SU-DHL-6 (cell line): ENCODE results near the gene HPD.

Source experiments
- H2AFZ ChIP-seq: fragments of 200-600 bp; sonication (generic); 2 replicates; pipeline ENCODE4 v1.6.1; 2014; ENCODE audit warnings: low read depth, mild to moderate bottlenecking, moderate library complexity, mixed read lengths, antibody characterized with exemption, low read length; ENCODE audit not compliant: severe bottlenecking
- H3F3A ChIP-seq: fragments of 200-600 bp; shearing (Covaris generic); 2 replicates; pipeline ENCODE4 v1.6.0; 2016; ENCODE audit warnings: antibody characterized with exemption, mild to moderate bottlenecking; ENCODE audit not compliant: insufficient read depth
- H3K27ac ChIP-seq: fragments of 200-600 bp; sonication (generic); 2 replicates; pipeline ENCODE4 v1.5.1; 2016; ENCODE audit warnings: low read depth, mild to moderate bottlenecking, low read length, moderate library complexity, mixed read lengths
- H3K27me3 ChIP-seq: fragments of 200-600 bp; sonication (generic), shearing (Covaris generic); 2 replicates; pipeline ENCODE4 v1.6.0; 2014; ENCODE audit warnings: mild to moderate bottlenecking, low read length
- H3K36me3 ChIP-seq: fragments of 200-600 bp; sonication (generic); 2 replicates; pipeline ENCODE4 v1.6.1; 2014; ENCODE audit warnings: mild to moderate bottlenecking, low read length, mixed read lengths
- H3K4me2 ChIP-seq: fragments of 300-600, 200-600 bp; shearing (Covaris generic), sonication (generic); 2 replicates; pipeline ENCODE4 v1.6.0; 2014; ENCODE audit warnings: low read length, low read depth, mild to moderate bottlenecking; ENCODE audit not compliant: poor library complexity, severe bottlenecking
- H3K4me3 ChIP-seq: fragments of 200-600 bp; sonication (generic); 2 replicates; pipeline ENCODE4 v1.5.1; 2014; ENCODE audit warnings: antibody characterized with exemption, low read length, mild to moderate bottlenecking, mixed read lengths; ENCODE audit not compliant: insufficient read depth, poor library complexity, severe bottlenecking
- H3K79me2 ChIP-seq: fragments of 200-600 bp; sonication (generic); 2 replicates; pipeline ENCODE4 v1.6.1; 2014; ENCODE audit warnings: mild to moderate bottlenecking, low read length, moderate library complexity; ENCODE audit not compliant: insufficient read depth
- H3K9ac ChIP-seq: fragments of 200-600 bp; sonication (generic); 2 replicates; pipeline ENCODE4 v1.7.0; 2014; ENCODE audit warnings: mild to moderate bottlenecking, low read length
- H3K9me2 ChIP-seq: fragments of 200-600 bp; sonication (generic); replicated peaks from 2 replicates; pipeline ENCODE4 v1.6.1; 2014; ENCODE audit warnings: low read length; ENCODE audit not compliant: insufficient read depth
- H3K9me3 ChIP-seq: fragments of 200-600 bp; sonication (generic); 2 replicates; pipeline ENCODE4 v1.6.1; 2014; ENCODE audit warnings: low read length, mixed read lengths; ENCODE audit not compliant: insufficient read depth
- H4K20me1 ChIP-seq: fragments of 200-600 bp; sonication (generic); 2 replicates; pipeline ENCODE4 v1.6.1; 2014; ENCODE audit warnings: low read depth, mild to moderate bottlenecking, antibody characterized with exemption, low read length, moderate library complexity, mixed read lengths
- CTCF ChIP-seq: fragments of 200-600 bp; sonication (generic); IDR thresholded peaks from one replicate; pipeline ENCODE4 v1.5.1; 2017; ENCODE audit warnings: antibody characterized with exemption, mild to moderate bottlenecking, low read length, moderate library complexity; ENCODE audit not compliant: insufficient read depth, poor library complexity, severe bottlenecking
- EZH2phosphoT487 ChIP-seq: fragments of 200-600 bp; sonication (generic), shearing (Covaris generic); conservative IDR thresholded peaks from 2 replicates; pipeline ENCODE4 v1.6.1; 2018; ENCODE audit warnings: mild to moderate bottlenecking, antibody characterized with exemption, low read length, moderate library complexity, mixed read lengths

Gene HPD

GRCh38 chr12:121830588-121831265, 27.9 kb downstream of the HPD start:
- H3K4me2 ChIP-seq: no peak overlapping the region
- TF ChIP-seq CTCF (no peak), EZH2phosphoT487 (no peak)
- no peak overlapping the region for H3K4me3 ChIP-seq
- H3K36me3 ChIP-seq: peaks cover 16% of the 10 kb centered on the region; the same call in 1 of the 2 replicates
- no peaks in the 10 kb centered on the region for H3K79me2 ChIP-seq
- H3K9me3 ChIP-seq: no peaks in the 10 kb centered on the region
- no peaks in the 10 kb centered on the region for H3K9me2 ChIP-seq
- no peak overlapping the region for H3K9ac ChIP-seq
- H3F3A ChIP-seq: peaks cover 8% of the 10 kb centered on the region; the same call in 1 of the 2 replicates
- H2AFZ ChIP-seq: no peak overlapping the region
- no peaks in the 10 kb centered on the region for H3K27me3 ChIP-seq
- no peaks in the 10 kb centered on the region for H4K20me1 ChIP-seq
- no peak overlapping the region for H3K27ac ChIP-seq

GRCh38 chr12:121830134-121830533, 28.5 kb downstream of the HPD start:
- Histone ChIP-seq H3K27me3 (no peaks in the 10 kb centered on the region), H3K4me3 (no peak overlapping the region), H3K9me2 (no peaks in the 10 kb centered on the region), H3K9ac (no peak overlapping the region), H3K9me3 (no peaks in the 10 kb centered on the region), H3K4me2 (no peak overlapping the region), H3K36me3 (peaks cover 16% of the 10 kb centered on the region; the same call in 1 of the 2 replicates), H3K79me2 (no peaks in the 10 kb centered on the region), H3K27ac (no peak overlapping the region), H2AFZ (no peak overlapping the region), H3F3A (peaks cover 8% of the 10 kb centered on the region; the same call in 1 of the 2 replicates), H4K20me1 (no peaks in the 10 kb centered on the region)
- TF ChIP-seq EZH2phosphoT487 (no peak), CTCF (no peak)

DNA sequence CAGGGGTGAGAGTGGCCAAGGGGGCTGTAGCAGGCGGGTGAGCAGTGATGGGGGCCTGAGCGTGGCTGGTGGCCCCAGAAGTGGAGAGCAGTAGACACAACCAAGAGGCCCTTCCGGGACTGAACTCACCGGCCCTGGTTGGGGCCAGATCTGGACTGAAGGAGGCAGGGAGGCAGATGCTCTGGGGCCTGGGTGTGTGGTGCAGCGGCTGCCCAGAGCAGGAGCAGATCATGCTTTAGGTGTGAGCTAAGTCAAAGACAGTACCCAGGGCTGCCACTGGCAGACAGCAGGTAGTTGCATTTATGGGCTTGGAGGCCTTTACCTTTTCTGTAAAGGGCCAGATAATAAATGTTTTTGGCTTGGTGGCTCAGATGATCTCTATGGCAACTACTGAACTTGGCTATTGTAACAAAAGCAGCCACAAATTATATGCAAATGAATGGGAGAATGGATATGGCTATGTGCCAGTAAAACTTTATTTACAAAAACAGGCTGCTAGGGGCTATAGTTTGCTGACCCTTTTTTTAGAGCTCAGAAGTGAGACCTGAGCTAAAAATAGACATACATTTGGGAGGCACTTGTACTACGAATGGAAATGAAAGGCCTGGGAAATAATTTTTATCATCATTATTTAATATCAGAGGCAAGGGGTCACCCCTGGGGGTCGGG, 29.3 kb downstream of the HPD start:
- TF ChIP-seq EZH2phosphoT487: no peak
- TF ChIP-seq CTCF: no peak
- H3K79me2 ChIP-seq: no peaks in the 10 kb centered on the region
- no peaks in the 10 kb centered on the region for H4K20me1 ChIP-seq
- H3K4me2 ChIP-seq: no peak overlapping the region
- H3K9me2 ChIP-seq: no peaks in the 10 kb centered on the region
- H3K36me3 ChIP-seq: peaks cover 16% of the 10 kb centered on the region; the same call in 1 of the 2 replicates
- H3K4me3 ChIP-seq: no peak overlapping the region
- no peak overlapping the region for H3K27ac ChIP-seq
- no peak overlapping the region for H2AFZ ChIP-seq
- no peak overlapping the region for H3K9ac ChIP-seq
- H3F3A ChIP-seq: peaks cover 8% of the 10 kb centered on the region; the same call in 1 of the 2 replicates
- H3K9me3 ChIP-seq: no peaks in the 10 kb centered on the region
- no peaks in the 10 kb centered on the region for H3K27me3 ChIP-seq
